Cardiac fibroblast (primary cell): Measurements from ENCODE around the gene PFKFB2.

Experiments
- DNase-seq, 2 donors: peaks; one replicate each; pipeline versions ENCODE4 v3.0.0 to v3.0.0-alpha.2; 2010; ENCODE audit warnings: low read depth in 2 of 2
- H3K4me3 ChIP-seq, 2 donors: replicated peaks in 1 of 2; 1 replicate in 1 of 2; 2 replicates in 1 of 2; pipeline ENCODE4 v1.5.1; 2011; ENCODE audit warnings: low read depth in 2 of 2, low read length in 2 of 2, mild to moderate bottlenecking in 2 of 2, moderate library complexity in 1 of 2
- TF ChIP-seq, protein P1 (sequence below): IDR thresholded peaks from one replicate; pipeline ENCODE4 v1.5.1; 2011; ENCODE audit warnings: low read depth, mild to moderate bottlenecking, low read length, inconsistent platforms

Gene PFKFB2

DNA sequence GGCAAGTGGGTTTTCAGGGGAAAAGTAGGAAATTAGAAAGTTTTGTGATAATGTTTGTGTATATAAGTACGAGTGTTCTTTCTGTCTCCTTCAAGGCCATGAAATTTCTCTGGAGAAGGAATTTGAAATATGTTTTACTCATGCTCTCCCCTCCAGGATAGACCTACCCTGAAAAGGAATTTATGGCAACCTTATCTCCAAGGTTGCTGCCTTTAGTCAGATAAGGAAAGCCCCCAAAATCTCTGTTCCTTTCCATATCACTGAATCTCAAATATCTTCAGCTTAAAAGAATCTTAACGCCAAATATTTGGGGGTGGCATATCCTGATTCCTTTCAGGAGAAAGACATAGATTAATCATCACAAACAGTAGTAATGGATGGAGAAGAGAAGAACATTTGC lies 35.1 kb downstream of the PFKFB2 start:
- DNase-seq, result peak in 1 of 2 donors; percentile 2
- no peak overlapping the region for H3K4me3 ChIP-seq
- TF ChIP-seq, protein P1, sequence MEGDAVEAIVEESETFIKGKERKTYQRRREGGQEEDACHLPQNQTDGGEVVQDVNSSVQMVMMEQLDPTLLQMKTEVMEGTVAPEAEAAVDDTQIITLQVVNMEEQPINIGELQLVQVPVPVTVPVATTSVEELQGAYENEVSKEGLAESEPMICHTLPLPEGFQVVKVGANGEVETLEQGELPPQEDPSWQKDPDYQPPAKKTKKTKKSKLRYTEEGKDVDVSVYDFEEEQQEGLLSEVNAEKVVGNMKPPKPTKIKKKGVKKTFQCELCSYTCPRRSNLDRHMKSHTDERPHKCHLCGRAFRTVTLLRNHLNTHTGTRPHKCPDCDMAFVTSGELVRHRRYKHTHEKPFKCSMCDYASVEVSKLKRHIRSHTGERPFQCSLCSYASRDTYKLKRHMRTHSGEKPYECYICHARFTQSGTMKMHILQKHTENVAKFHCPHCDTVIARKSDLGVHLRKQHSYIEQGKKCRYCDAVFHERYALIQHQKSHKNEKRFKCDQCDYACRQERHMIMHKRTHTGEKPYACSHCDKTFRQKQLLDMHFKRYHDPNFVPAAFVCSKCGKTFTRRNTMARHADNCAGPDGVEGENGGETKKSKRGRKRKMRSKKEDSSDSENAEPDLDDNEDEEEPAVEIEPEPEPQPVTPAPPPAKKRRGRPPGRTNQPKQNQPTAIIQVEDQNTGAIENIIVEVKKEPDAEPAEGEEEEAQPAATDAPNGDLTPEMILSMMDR, result no peak

DNA sequence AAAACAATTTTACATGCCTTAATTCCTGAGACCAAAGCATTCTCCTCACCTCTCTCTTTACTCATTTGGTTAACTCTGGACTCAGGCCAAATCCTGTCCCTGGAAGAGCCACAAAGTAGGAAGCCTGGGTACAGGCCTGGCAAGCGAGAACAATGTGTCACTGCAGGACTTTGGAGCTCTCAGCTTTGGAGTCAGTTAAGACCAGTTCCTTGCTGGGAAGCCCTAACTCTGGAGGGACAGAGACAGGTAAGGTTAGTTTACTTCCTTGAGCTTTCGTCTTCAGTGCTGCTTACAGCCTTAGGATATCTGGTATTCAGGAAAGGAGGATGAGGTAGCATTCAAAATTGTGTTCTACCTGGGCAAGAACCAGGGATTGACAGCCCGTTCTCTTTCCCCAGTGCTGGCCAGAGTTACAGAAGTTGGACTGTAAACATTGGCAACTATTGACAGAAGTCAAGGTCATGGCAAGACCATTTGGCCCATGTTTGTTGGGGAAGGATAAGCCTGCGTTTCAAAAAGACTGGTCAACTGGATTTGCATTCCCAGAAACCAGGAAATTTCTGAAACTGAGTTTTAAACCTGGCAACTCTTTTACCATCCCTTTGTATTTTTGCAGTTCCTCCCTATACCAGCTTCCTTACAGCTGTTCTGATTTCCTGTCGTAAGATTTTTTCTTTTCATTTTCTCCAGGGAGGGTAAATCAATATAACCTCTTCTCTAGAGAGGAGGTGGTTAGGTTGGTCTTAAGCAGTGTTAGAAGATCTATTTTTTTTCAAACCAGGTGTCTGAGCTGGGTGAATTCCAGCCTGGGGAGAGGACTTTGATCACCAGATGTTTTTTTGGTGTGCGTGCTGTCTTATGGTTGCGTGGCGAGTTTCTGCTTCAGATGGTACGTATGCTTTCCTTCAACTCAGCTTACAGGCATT lies 35.9 kb downstream of the PFKFB2 start, which contains the start of gene C4BPB:
TSS of gene C4BPB (plus strand) at position 160 of the 926 bp plus-strand sequence. CDS start at position 832, 672 bp downstream.
- TF ChIP-seq, protein P1, result no peak
- DNase-seq, result no peak
- H3K4me3 ChIP-seq, result no peak within 1 kb of the TSS

DNA sequence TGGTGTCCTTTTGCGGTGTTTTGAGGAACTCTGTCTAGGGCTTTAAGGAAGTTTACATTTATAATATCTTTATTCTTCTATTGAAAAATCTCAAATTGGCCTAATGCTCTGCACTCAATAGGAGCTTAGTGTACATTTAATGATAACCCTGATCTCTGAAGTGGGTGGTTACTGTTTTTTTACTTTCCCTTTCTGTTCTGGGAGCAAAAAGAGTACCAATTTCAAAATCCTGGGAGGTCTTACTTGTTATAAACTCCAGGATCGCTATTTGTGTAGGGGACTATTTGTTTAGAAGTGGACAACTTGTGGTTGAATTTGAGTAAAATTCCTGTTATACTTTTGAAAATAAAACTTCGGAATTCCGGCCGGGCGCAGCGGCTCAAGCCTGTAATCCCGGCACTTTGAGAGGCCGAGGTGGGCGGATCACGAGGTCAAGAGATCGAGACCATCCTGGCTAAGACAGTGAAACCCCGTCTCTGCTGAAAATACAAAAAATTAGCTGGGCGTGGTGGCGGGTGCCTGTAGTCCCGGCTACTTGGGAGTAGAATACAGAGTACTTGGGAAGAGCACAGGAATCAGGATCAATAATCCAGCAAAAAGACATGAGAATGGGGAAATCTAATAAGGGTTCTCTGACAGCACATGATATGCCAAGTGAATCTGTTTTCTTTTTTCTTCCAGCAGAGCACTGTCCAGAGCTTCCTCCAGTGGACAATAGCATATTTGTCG lies 36.7 kb downstream of the PFKFB2 start:
- no peak overlapping the region for H3K4me3 ChIP-seq
- no peak for DNase-seq
- TF ChIP-seq, protein P1, result no peak

DNA sequence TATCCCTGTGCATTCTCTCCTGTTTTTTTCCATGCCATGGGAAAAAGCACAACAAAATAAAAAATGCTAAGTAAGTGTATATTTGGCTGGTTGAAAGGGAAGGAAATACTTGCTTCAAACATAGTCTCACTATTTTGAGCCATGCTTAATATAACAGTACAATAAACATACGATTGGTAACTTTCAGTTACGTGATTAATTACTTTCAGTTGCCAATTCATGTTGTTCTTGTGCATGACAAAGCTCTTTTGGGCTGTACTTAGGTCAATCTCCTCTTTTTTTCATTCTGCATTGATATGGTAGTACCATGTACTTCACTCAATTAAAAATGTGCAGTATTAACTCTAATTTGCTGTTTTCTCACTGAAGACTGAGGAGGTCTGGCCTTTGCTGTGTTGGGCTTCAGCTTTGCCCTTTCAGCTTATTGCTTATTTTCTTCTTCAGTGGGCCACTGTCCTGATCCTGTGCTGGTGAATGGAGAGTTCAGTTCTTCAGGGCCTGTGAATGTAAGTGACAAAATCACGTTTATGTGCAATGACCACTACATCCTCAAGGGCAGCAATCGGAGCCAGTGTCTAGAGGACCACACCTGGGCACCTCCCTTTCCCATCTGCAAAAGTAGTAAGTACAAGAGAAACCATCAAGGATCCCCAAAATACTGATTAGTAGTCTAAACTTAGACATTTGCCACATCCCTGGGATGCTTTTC lies 38.3 kb downstream of the PFKFB2 start:
- no peak for DNase-seq
- no peak overlapping the region for H3K4me3 ChIP-seq
- TF ChIP-seq, protein P1, result no peak

DNA sequence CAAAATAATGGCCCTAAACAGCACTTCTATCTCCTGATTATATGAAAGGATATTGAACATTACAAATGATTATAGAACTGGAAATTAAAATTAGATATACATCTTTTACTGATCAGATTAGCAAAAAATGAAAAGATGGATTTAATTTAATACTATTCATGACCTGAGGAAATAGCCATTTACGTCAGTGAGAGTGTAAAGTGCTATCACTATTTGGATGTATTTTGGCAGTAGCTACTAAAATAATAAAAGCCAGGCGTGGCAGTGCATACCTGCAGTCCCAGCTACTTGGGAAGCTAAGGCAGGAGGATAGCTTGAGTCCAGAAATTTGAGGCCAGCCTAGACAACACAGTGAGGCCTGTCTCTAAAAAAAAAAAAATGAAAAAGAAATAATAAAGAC lies 40.9 kb downstream of the PFKFB2 start:
- no peak for DNase-seq
- TF ChIP-seq, protein P1, result no peak
- no peak overlapping the region for H3K4me3 ChIP-seq

DNA sequence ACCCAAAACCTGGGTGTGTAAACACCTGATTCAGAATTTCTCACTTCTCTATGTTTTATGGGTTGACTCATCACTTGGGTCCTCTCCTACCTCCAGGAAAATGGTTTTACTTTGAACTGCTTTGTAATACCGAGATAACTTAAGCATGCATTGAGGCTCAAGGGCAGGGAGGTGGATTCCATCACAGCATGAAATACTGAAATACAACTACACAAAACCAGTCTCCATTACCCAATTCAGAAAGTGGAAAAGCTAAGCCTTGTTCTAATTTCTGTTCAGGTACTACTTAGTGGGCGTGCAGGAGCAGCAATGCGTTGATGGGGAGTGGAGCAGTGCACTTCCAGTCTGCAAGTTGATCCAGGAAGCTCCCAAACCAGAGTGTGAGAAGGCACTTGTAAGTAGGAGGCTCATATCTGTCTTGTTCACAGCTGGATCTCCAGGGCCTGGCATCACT lies 44.8 kb downstream of the PFKFB2 start:
- DNase-seq, result no peak
- TF ChIP-seq, protein P1, result no peak
- H3K4me3 ChIP-seq, result no peak overlapping the region
